Measurements from ENCODE around the gene LENG1. TPM values are rescaled to one million over a fixed set of nuclear protein-coding genes. Genes with fewer than 3 reads are reported as not detected.

Gene LENG1
- total and polyA plus RNA-seq, 2 donors (not counting 3 experiments of a cell fraction or from before 2014, with no cell fraction given): 3.0 to 5.0 TPM

DNA sequence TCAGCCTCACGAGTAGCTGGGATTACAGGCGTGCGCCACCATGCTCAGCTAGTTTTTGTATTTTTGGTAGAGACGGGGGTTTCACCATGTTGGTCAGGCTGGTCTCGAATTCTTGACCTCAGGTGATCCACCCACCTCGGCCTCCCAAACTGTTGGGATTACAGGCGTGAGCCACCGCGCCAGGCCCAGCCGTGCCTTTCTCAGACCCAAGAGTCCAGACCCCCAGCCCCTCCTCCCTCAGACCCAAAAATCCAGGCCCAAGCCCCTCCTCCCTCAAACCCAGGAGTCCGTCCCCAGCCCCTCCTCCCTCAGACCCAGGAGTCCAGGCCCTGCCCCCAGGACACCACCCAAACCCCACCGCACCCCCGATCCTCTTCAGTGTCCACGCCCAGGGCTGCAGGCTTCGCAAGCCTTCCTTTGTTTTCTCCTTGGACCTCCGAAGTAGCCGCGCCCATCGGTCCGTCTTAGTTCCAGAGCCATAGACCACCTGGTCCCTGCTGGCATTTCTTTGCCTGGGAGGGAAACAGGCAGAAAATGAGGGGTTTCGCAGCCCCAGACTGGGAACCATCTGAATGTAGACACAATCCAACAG is 9.7 kb upstream of the LENG1 start:
- intact Hi-C loops (cut with micrococcal nuclease): no loop called here
- Histone ChIP-seq H3K79me2 (ENCODE audit: control insufficient read depth, insufficient read depth, low read length) (no peaks in the 10 kb centered on the region), H2AFZ (ENCODE audit: low read depth, low read length) (no peak overlapping the region), H3K4me1 (ENCODE audit: control insufficient read depth, extremely low read depth, insufficient read depth, low read length) (no peaks in the 10 kb centered on the region), H4K20me1 (replicated peaks; ENCODE audit: control insufficient read depth, extremely low read depth, insufficient read depth, low read length) (no peaks in the 10 kb centered on the region), H3K4me3 (replicated peaks in 1 of 3; ENCODE audit: insufficient read depth in 1 of 3, low read depth in 1 of 3, low read length in 3 of 3) (no peak overlapping the region), H3K4me2 (ENCODE audit: insufficient read depth, low read length) (no peak overlapping the region), H3K27me3 (ENCODE audit: control insufficient read depth in 2 of 2, insufficient read depth in 2 of 2, low read length in 2 of 2) (peaks cover 0 to 3% of the 10 kb centered on the region in 2 experiments), H3K9ac (replicated peaks; ENCODE audit: extremely low read depth, insufficient read depth, low read length) (no peak overlapping the region), H3K9me3 (replicated peaks; ENCODE audit: control insufficient read depth, insufficient read depth, low read length) (no peaks in the 10 kb centered on the region), H3K9me1 (replicated peaks; ENCODE audit: control insufficient read depth, extremely low read depth, insufficient read depth, low read length) (no peaks in the 10 kb centered on the region), H3K36me3 (ENCODE audit: control insufficient read depth in 2 of 2, extremely low read depth in 1 of 2, insufficient read depth in 2 of 2, low read length in 2 of 2) (no peaks in the 10 kb centered on the region), H3K27ac (ENCODE audit: insufficient read depth, low read depth, low read length) (no peak overlapping the region)
- ChIA-PET POLR2A (no interaction called here), CTCF (interaction anchor here (0.6 to 2.1 kb wide), 16 partner anchors 12 to 222 kb away, joined by 3 to 25 read pairs (median 5); partner anchors contain the start of genes CNOT3, MBOAT7 and TSEN34)
- dilution Hi-C loops (cut with MboI; ENCODE audit: extremely low pct_ligation_motif_present, low sequenced_read_pairs): no loop called here
- TF ChIP-seq FOS (IDR thresholded peaks at IDR 0.05; ENCODE audit: borderline replicate concordance, insufficient read depth, low read length) (no peak), GATA2 (IDR thresholded peaks at IDR 0.05; ENCODE audit: insufficient read depth, insufficient read length, low read depth, low read length) (no peak), JUN (IDR thresholded peaks at IDR 0.05; ENCODE audit: borderline replicate concordance, insufficient read depth, insufficient read length, low read depth) (no peak), EZH2 (IDR thresholded peaks at IDR 0.05; ENCODE audit: borderline replicate concordance, low read depth, low read length, severe bottlenecking) (no peak), POLR2A (IDR thresholded peaks at IDR 0.05; ENCODE audit: low read depth, low read length) (no peak), MYC (IDR thresholded peaks at IDR 0.05; ENCODE audit: low read depth, low read length) (no peak), POLR2AphosphoS5 (IDR thresholded peaks at IDR 0.05; ENCODE audit: insufficient read depth, low read depth, low read length) (no peak)
- TF ChIP-seq, protein P1, sequence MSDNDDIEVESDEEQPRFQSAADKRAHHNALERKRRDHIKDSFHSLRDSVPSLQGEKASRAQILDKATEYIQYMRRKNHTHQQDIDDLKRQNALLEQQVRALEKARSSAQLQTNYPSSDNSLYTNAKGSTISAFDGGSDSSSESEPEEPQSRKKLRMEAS (IDR thresholded peaks at IDR 0.05; ENCODE audit: insufficient read depth, insufficient read length): no peak
- TF ChIP-seq, protein P2, sequence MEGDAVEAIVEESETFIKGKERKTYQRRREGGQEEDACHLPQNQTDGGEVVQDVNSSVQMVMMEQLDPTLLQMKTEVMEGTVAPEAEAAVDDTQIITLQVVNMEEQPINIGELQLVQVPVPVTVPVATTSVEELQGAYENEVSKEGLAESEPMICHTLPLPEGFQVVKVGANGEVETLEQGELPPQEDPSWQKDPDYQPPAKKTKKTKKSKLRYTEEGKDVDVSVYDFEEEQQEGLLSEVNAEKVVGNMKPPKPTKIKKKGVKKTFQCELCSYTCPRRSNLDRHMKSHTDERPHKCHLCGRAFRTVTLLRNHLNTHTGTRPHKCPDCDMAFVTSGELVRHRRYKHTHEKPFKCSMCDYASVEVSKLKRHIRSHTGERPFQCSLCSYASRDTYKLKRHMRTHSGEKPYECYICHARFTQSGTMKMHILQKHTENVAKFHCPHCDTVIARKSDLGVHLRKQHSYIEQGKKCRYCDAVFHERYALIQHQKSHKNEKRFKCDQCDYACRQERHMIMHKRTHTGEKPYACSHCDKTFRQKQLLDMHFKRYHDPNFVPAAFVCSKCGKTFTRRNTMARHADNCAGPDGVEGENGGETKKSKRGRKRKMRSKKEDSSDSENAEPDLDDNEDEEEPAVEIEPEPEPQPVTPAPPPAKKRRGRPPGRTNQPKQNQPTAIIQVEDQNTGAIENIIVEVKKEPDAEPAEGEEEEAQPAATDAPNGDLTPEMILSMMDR (IDR thresholded peaks at IDR 0.05; ENCODE audit: extremely low read depth in 1 of 2, insufficient read depth in 1 of 2, low read depth in 1 of 2, low read length in 2 of 2): no peak
- FAIRE-seq: no peak
- DNase-seq (ENCODE audit: low read depth, low spot score): no peak
- no TSS peak for BruUV-seq (replicated peaks)
